Measurements from ENCODE around the gene NR4A1. TPM values are rescaled to one million over a fixed set of nuclear protein-coding genes. Genes with fewer than 3 reads are reported as not detected.

NR4A1 gene
- total RNA-seq (ENCODE audit: low replicate concordance) = 11.4 and 81.9 TPM in 2 replicates
- long read RNA-seq, partial matches to known transcripts = 0 of 3 reads
- long read RNA-seq, other reads (novel, unspliced or antisense) = 3 of 3 reads

- Mint-ChIP-seq H3K27ac (peak within 1 kb of the TSS; percentile 97), H3K4me1 (ENCODE audit: unreplicated experiment) (peaks cover 24% of the 10 kb centered on the region), H3K9me3 (no peaks in the 10 kb centered on the region), H3K36me3 (no peaks in the 10 kb centered on the region), H3K4me3 (peak within 1 kb of the TSS; percentile 92), H3K27me3 (peaks cover 17% of the 10 kb centered on the region)
- no peak for TF ChIP-seq CTCF (conservative IDR thresholded peaks at IDR 0.05)
- peak; percentile 96 for DNase-seq (ENCODE audit: extremely low spot score, unreplicated experiment)
These were observed at the start of gene NR4A1 for GRCh38 chr12:52050758-52051541. TSS of gene NR4A1 (plus strand) at chr12:52051442. CDS start at chr12:52054329, 2,887 bp downstream.

- no peaks in the 10 kb centered on the region for H3K9me3 Mint-ChIP-seq
- TF ChIP-seq CTCF (conservative IDR thresholded peaks at IDR 0.05) = no peak
- H3K27ac Mint-ChIP-seq = no peak overlapping the region
- no peak for DNase-seq (ENCODE audit: extremely low spot score, unreplicated experiment)
- peaks cover 28% of the 10 kb centered on the region for H3K27me3 Mint-ChIP-seq
- H3K4me1 Mint-ChIP-seq (ENCODE audit: unreplicated experiment) = peaks cover 33% of the 10 kb centered on the region
- peaks cover 19% of the 10 kb centered on the region for H3K36me3 Mint-ChIP-seq
- peak overlapping the region; percentile 10 for H3K4me3 Mint-ChIP-seq
These were observed 48.2 kb upstream of the NR4A1 start for GRCh38 chr12:52003016-52003550.

- DNase-seq (ENCODE audit: extremely low spot score, unreplicated experiment) = no peak
- H3K9me3 Mint-ChIP-seq = no peaks in the 10 kb centered on the region
- H3K27ac Mint-ChIP-seq = peak overlapping the region; percentile 21
- peaks cover 16% of the 10 kb centered on the region for H3K36me3 Mint-ChIP-seq
- TF ChIP-seq CTCF (conservative IDR thresholded peaks at IDR 0.05) = no peak
- peak overlapping the region; percentile 10 for H3K4me3 Mint-ChIP-seq
- peaks cover 33% of the 10 kb centered on the region for H3K4me1 Mint-ChIP-seq (ENCODE audit: unreplicated experiment)
- H3K27me3 Mint-ChIP-seq = peaks cover 33% of the 10 kb centered on the region
These were observed 47.7 kb upstream of the NR4A1 start for GRCh38 chr12:52003591-52003990.

GRCh38 chr12:52004042-52004648, 47.1 kb upstream of the NR4A1 start:
- H3K27me3 Mint-ChIP-seq = peaks cover 37% of the 10 kb centered on the region
- peak overlapping the region; percentile 21 for H3K27ac Mint-ChIP-seq
- no peak for DNase-seq (ENCODE audit: extremely low spot score, unreplicated experiment)

More at GRCh38 chr12:52004042-52004648, 47.1 kb upstream of the NR4A1 start:
- Mint-ChIP-seq H3K9me3 (no peaks in the 10 kb centered on the region), H3K4me3 (no peak overlapping the region), H3K4me1 (ENCODE audit: unreplicated experiment) (peaks cover 33% of the 10 kb centered on the region), H3K36me3 (peaks cover 13% of the 10 kb centered on the region)
- peak; percentile 75 for TF ChIP-seq CTCF (conservative IDR thresholded peaks at IDR 0.05)

All from type B pancreatic cell (in vitro differentiated cells).